ENCODE data around the gene SMIM9. TPM values are rescaled to one million over a fixed set of nuclear protein-coding genes. Genes with fewer than 3 reads are reported as not detected.

Gene SMIM9
- polyA plus RNA-seq, 1 experiment: not detected

GRCh38 chrX:154799556-154800348, 34.7 kb downstream of the SMIM9 start:
- CTCF ChIA-PET: no interaction called here
- TF ChIP-seq CTCF (IDR thresholded peaks at IDR 0.05; ENCODE audit: insufficient read depth, low read depth, low read length): no peak

DNA sequence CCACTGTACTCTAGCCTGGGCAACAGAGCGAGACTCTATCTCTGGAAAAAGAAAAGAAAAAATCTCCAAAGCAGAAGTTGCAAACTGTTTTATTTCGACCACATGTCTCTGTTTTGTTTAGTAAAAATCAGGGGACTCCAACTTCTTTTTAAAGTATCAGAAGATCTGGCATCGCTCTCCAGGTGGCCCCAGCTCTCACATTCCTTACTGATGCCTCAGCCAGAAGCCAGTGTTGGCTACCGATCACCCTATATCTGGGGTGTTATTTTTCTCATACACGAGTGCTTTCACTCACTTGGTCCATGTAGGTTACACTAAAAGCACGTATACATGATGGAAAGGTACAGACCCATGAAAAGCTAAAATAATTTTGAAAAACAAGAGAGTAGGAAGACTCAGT, 37.5 kb downstream of the SMIM9 start:
- DNase-seq (ENCODE audit: low read depth): no peak
- no peak for TF ChIP-seq CTCF (IDR thresholded peaks at IDR 0.05; ENCODE audit: insufficient read depth, low read depth, low read length)
- ChIA-PET POLR2A (no interaction called here), CTCF (no interaction called here)
- Histone ChIP-seq H3K27me3 (ENCODE audit: control insufficient read depth, insufficient read depth, low read length) (no peaks in the 10 kb centered on the region), H3K36me3 (ENCODE audit: control insufficient read depth, insufficient read depth, low read length) (no peaks in the 10 kb centered on the region), H3K4me3 (ENCODE audit: low read depth, low read length) (no peak overlapping the region)

More at GRCh38 chrX:154799556-154800348, 34.7 kb downstream of the SMIM9 start:
- H3K4me3 ChIP-seq (ENCODE audit: low read depth, low read length): no peak overlapping the region
- POLR2A ChIA-PET: no interaction called here
- DNase-seq (ENCODE audit: low read depth): no peak
- no peaks in the 10 kb centered on the region for H3K27me3 ChIP-seq (ENCODE audit: control insufficient read depth, insufficient read depth, low read length)
- H3K36me3 ChIP-seq (ENCODE audit: control insufficient read depth, insufficient read depth, low read length): no peaks in the 10 kb centered on the region; the same call in 1 of the 2 replicates

GRCh38 chrX:154795016-154795415, 39.4 kb downstream of the SMIM9 start:
- CTCF ChIA-PET: interaction anchor here (1.7 kb wide), 1 partner anchor 14 kb away, joined by 3 read pairs; no protein-coding TSS in a partner anchor
- Histone ChIP-seq H3K4me3 (ENCODE audit: low read depth, low read length) (no peak overlapping the region), H3K36me3 (ENCODE audit: control insufficient read depth, insufficient read depth, low read length) (no peaks in the 10 kb centered on the region), H3K27me3 (ENCODE audit: control insufficient read depth, insufficient read depth, low read length) (no peaks in the 10 kb centered on the region)
- no peak for DNase-seq (ENCODE audit: low read depth)
- POLR2A ChIA-PET: no interaction called here
- TF ChIP-seq CTCF (IDR thresholded peaks at IDR 0.05; ENCODE audit: insufficient read depth, low read depth, low read length): no peak

DNA sequence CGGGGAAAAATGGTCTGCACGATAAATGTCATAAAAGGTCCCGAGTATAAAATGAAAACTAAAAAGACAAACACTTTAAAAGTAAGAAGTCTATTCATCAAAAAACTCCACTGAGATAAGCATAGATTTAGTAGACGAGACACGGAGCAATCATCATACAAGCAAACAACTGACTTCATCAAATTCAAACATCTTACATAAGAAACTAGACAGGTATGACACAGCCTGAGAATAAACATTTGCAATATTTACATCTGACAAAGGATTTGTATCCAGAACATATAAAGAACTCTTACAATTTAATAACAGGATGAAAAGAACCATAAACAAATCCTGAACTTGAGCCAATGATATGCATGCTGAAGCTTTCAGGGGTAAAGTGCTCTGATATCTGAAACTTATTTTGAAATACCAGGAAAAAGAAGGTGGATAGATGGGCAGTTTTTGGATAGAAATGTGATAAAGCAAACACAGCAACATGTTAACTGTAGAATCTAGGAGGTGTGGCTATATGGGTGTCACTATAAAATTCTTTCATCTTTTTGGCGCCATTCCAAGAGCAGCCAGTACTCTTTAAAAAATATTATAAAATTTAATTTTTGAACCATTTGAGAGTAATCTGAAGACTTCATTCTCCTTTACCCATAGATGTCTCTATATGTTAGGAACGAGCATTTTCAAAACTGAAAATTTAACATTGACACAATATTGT, 41.2 kb downstream of the SMIM9 start:
- H3K36me3 ChIP-seq (ENCODE audit: control insufficient read depth, insufficient read depth, low read length): no peaks in the 10 kb centered on the region
- CTCF ChIA-PET: no interaction called here
- no peak for DNase-seq (ENCODE audit: low read depth)
- no peak for TF ChIP-seq CTCF (IDR thresholded peaks at IDR 0.05; ENCODE audit: insufficient read depth, low read depth, low read length)
- POLR2A ChIA-PET: no interaction called here
- no peaks in the 10 kb centered on the region for H3K27me3 ChIP-seq (ENCODE audit: control insufficient read depth, insufficient read depth, low read length)
- no peak overlapping the region for H3K4me3 ChIP-seq (ENCODE audit: low read depth, low read length)

DNA sequence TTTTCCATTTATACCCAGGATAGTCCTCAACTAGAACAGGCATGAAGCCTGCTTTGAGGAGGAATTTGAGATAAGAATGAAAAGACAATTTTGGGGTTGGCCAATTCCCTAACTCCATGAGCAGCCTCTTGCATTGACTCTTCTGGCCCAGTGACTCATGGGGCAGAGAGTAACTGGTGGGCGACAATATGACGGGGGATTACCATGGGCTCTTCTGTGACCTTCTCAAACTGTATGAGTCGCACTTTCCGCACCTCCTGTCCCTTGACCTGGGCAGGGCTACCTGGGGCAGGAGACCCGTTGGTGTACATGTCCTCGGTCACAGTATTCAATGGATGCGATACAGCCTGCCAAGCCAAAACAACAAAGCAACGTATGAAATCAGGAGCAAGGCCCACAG, 42.5 kb downstream of the SMIM9 start:
- TF ChIP-seq CTCF (IDR thresholded peaks at IDR 0.05; ENCODE audit: insufficient read depth, low read depth, low read length): no peak
- H3K4me3 ChIP-seq (ENCODE audit: low read depth, low read length): no peak overlapping the region
- H3K36me3 ChIP-seq (ENCODE audit: control insufficient read depth, insufficient read depth, low read length): no peaks in the 10 kb centered on the region
- no peak for DNase-seq (ENCODE audit: low read depth)
- ChIA-PET CTCF (no interaction called here), POLR2A (no interaction called here)
- H3K27me3 ChIP-seq (ENCODE audit: control insufficient read depth, insufficient read depth, low read length): no peaks in the 10 kb centered on the region
